Mesenteric fat pad (tissue), 1 donor: ENCODE data around the gene CTBP2. TPM values are rescaled to one million over a fixed set of nuclear protein-coding genes. Genes with fewer than 3 reads are reported as not detected.
"Not testable (repeated sequence)": the region's sequence is repeated elsewhere in the genome, so short reads cannot be mapped to it uniquely, and the experiment has no call there.

Source experiments
- DNase-seq: peaks from one replicate; pipeline ENCODE4 v3.0.0-alpha.2; 2020; ENCODE audit warnings: low spot score
- total RNA-seq: library from RNA; stranded (reverse); fragmentation: NEBNext Ultra II Directional; extraction: Animal tissue kit (Norgen Biotek cat#: 25700); gene quantifications from one replicate; pipeline ENCODE4 v1.2.1, GENCODE V29; 2021
- donor health status: DM: yes; HTN: yes; CAD: no.

Gene CTBP2
- total RNA-seq, 1 donor from 2014 or later, result 56.5 TPM

DNA sequence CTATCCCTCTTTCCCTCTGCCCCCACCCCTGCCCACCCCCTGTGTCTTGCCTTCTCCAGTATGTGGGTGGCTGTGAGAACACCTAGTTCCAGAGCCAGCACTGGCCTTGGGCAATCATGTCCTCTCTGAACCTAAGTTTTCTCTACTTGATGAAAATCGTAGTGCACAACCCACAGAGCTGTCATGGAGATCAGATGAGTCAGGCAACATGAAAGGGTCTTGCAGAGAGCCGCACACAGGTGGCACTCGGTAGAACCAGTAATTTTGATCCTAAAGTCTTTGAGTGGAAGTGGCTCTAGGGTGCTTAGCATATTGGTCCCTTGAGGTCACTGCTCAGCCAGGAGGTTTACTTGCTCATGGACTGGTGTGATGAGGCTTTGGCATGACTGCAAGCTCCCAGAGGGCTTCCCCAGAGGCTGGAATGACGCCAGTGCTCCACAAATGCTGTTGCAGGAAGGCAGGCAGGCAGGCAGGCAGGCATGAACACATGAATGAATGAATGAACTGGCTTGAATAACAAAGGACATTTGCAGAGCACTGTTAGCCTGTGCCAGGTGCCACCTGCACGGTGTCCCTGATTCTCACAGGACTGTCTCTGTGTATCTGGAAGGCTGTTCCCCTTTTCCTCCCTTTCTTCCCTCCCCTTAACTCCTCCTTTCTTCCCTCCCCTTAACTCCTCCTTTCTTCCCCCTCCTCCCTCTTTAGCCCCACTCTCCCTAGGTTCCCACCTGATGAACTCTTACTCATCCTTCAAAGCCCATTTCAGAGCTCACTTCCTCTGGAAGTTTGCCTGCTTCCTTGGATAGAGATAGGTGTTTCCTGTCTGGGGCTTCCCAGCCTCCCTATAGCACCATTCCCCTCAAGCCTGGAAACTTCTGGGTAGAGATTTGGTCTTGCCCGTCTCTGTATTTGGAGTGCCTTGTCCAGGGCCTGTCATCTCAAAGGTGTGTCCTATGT lies 27.2 kb upstream of the CTBP2 start:
- DNase-seq, result peak; percentile 72

DNA sequence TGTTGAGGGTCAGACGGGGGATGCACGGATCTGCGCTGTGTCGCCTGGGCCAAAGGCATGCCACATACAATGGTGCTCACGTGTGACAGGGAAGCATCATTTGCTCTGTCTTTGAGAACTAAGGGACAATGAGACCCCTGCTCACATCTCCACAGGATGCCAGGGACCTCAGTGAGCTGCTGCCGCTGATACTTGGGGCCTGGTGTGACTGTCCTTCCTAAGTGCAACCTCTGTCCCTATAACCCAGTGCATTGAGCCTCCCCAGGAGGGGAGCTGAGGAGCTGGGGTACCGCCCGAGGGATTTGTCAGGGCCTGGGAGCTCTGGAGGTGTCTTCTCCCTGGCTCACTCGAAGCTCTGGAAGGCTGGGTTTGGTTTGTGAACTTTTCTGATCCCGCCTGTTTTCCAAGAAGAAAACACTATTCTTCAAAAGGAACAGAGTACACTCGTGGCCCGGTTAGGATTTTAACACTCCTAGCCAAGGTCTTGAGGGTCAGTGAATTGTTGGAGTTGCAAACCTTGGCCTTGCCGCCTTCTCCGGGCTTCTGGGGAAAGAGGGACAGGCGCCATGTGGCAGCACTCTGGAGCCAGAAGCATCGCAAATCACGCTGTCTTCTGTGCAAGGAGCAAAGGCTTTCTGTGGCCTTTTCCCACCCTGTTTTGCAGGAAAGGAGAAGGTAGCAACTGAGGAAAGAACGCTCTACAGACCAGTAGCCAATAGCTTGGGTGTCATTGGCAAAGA lies 26.2 kb upstream of the CTBP2 start:
- peak; percentile 75 for DNase-seq

DNA sequence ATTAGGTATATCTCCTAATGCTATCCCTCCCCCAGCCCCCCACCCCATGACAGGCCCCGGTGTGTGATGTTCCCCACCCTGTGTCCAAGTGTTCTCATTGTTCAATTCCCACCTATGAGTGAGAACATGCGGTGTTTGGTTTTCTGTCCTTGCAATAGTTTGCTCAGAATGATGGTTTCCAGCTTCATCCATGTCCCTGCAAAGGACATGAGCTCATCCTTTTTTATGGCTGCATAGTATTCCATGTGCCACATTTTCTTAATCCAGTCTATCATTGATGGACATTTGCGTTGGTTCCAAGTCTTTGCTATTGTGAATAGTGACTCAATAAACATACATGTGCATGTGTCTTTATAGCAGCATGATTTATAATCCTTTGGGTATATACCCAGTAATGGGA lies 18.7 kb upstream of the CTBP2 start:
- DNase-seq, result not testable (repeated sequence)

DNA sequence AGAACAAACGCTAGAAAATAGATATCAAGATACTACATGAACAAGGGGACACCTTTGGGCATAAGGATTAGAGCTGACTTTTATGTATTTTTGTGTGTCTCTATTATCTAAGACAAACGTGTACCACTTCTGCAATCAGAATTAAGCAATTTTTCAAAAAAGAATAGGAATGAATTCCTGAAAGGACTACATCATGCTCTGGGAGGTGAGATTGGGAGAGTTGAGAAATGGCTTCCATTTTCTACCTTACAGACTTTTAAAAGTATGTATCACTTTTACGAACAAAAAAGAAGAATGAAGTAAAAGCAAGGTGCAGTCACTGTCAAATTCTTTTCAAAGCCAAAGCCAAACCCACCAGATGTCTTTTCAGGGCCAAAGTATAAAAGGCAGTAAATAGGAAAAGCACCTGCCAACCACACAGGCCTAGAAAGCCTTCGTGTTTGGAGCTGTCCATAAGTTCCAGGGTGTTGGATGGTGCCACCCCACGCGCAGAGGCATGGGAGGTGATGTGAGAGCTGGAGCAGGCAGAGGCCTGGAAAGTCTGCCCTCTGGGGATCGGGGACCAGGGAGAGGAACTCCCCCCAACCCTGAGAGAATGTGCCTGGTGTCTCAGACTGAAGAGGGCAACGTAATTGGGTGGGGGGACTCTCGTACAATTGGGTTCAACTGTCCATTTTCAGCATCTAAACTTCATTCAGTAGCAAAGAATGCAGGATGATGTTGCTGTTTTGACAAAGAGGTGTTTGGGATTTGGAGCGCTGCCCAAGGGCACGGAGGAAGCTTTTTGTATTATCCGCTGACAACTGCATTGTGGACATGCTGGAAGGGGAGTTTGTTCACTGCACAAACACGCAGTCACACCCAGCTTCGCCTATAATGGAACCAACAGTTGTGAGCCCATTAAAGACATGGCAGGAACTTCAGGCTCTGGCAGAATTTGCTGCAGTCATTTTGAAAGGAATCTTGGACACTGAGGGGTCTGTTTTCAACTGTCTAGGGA lies 17.6 kb upstream of the CTBP2 start:
- DNase-seq, result peak; percentile 76

DNA sequence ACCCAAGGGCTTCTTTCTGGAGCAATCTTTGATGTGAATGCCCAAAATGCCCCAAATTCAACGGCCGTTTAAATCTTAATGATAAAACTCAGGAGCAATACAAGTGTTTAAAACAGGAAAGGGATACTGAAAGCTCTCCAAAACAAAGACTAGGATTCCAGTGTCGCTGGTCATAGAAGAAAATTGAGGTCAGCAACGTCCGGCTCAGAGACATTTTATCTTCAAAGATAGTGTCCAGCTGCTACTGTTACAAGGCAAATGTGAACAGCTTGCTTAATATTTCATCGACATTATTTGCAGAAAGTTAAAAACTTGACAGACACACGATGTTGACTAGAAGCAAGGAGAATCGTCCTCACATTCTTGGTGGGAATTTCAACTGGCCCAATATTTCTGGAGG lies 15.4 kb upstream of the CTBP2 start:
- no peak for DNase-seq

DNA sequence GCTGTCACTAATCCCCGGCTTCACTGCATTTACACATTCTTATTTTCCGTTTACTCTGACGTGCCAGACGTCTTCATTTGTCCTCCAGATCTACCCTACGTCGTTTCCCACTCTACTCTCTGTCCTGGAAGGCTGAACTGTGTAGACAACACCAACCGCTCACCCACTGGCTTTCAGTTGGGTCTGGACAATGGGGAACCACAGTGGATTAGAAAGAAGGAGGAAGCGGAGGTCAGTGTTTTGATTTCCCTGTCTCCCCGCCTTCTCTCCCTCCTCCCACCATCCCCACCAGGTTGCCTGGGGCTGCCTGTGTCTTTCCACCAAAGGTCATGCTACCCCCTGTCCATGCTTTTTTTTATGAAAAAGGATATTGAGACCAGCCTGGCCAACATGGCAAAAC lies 14.0 kb upstream of the CTBP2 start:
- peak; percentile 53 for DNase-seq

DNA sequence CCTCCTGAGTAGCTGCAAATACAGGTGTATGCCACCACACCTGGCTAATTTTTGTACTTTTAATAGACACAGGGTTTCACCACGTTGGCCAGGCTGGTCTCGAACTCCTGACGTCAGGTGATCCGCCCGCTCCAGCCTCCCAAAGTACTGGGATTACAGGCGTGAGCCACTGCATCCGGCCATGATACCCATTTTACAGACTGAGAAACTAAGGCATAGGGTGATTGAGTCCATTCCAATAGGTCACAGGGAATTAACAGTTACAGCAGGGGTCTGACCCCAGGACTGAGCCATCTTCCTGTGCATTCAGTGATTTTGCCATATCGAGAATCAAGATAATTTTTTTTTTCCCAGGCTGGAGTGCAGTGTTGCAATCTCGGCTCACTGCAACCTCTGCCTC lies 12.3 kb upstream of the CTBP2 start:
- DNase-seq, result peak; percentile 41

DNA sequence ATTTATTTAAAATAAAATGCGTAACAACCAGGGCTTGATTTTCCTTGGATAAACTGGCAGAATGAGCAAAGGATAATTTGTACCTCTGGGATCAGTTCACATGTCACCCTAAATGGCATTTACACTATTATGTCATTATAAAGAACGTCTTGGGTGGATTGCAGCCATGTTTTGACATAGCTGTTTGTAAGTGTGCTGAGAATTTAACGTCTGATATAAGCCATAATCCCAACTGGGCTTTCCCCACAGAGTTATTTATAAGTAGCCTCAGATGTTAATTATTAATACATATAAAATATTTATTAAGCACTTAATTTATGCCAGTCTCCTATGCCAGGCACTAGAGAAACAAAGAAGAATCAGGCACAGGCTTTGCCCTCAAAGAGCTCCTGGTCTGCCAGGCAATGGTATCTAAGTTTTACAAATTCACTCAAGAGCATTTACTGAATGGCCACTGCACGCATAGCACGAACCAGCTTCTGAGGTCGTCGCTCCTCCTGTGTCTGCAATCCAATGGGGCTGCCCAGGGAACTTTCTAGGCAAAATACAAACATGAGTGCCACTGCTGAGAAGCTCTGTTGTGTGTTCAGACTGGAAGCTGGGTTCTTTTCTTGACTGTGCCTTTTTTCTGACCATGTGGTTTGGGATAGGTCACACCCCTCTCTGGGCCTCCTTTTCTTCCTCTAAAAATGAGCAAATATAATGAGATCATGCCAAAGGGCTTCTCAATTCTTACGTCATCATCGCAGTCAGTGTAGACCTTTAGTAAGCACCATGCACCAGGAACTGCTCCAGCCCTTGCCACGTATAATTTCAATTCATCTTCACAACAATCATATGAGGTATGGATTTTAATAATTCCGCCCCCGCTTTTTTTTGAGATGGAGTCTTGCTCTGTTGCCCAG lies 11.3 kb upstream of the CTBP2 start:
- DNase-seq, result no peak

DNA sequence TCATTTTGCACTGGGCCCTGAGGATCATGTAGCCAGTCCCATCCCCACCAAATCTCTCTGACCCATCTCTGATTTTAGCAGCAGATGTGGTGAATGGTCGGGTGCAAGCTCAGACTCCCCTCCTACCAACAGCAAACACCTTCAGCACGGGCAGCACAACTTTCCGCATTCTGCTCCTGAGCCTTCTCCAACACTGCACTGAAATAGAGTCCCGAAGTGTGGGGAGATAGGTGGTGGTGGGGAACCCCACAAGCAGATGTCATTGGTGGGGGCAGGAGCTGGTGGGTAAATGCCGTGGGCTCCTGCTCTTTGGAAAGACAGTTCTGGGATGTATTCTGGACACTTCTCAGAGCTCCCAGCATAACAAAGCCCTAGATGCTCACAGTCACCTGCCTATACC lies 9.6 kb upstream of the CTBP2 start:
- peak; percentile 67 for DNase-seq

DNA sequence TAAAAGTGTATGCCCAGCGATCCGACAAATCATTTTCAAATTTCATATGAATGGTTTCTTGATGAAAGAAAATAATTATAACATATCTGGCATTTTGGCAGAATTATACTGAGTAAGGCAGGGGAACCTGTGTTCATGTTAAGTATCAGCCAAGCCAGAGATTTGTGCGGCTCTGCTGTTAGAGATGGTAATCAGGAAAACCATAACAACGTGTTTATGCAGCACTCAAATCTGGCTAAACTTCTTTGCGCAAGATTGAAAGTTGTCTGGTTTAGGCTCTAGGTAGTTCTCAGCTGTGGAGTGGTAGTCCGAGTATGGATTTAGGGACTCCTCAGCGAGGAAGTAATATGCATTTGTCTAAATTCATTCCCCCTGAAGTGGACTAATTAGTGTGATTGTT lies 8.9 kb upstream of the CTBP2 start:
- DNase-seq, result no peak

DNA sequence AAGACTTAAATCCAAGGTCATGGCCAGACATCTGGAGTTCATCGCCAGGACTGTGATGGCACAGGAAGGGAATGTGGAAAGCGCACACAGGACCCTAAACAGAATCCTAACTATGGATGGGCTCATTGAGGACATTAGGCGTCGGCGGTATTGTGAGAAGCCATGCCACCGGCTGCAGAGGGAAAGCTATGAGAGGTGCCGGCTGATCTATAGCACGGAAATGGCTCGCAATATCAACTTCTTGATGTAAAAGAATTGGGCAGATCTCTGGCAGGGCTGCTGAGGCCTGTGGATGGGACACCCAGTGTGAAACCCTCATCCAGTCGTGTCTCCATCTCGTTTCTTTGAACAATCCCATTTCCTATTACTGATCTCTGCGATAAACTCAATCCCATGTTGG lies 6.3 kb upstream of the CTBP2 start:
- peak; percentile 57 for DNase-seq

DNA sequence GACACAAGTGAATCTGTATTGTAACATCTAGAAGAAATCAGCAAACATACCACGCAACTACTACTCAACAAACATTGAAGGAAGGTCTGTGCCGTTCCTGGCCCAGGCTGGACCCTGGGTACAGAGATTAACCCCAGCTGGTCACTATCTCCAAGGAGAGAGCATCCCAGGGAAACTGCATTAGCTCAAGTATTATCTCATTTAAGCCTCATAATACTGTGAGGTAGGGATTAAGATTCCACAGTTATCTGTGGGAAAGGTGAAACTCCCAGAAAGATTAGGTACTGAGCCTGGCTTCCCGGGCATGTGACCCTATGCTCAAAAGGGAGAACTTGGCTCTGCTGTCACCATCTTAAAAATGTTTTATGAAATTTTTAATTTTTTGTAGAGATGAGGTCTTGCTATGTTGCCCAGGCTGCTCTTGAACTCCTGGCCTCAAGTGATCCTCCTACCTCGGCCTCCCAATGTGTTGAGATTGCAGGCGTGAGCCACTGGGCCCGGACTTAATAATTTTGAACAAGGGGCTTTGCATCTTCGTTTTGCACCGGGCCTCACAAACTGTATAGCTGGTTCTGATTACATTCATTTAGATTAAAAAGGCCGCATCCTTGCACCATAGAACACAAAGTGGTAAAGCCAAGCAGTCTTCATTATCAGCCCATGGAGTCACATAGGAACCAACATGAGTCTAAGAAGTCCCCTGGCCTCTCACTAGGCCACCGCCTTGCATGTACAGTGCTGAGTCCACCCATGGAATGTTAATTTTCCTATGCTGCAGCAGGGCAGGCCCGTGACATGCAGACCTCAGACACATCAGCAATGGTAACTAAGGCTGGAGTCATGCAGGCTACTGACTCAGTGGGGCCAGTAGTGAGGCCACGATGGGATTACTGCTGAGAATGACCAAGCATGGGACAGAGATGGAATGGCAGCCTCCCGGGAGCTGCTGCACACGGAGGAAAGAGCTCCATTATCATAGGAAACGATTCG lies 5.5 kb upstream of the CTBP2 start:
- peak; percentile 47 for DNase-seq

DNA sequence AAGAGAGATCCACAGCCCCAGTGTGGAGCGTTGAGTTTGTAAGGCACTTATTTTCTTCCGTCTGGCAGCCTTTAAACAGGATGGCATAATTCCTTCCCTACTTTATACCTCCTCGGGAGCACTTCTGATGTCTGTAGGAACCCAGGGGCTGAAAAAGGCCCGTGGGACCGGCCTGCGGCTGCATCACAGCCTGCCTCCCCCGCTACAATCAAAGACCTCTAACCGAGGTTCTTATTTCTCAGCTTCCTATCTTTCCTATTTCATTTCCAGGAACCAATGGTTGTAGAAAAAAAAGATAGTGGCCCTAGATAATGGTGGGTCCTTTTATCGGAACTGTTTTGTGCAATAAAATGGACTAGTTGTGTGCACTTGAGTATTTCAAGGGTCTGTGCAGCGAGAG lies 4.1 kb upstream of the CTBP2 start:
- DNase-seq, result no peak

DNA sequence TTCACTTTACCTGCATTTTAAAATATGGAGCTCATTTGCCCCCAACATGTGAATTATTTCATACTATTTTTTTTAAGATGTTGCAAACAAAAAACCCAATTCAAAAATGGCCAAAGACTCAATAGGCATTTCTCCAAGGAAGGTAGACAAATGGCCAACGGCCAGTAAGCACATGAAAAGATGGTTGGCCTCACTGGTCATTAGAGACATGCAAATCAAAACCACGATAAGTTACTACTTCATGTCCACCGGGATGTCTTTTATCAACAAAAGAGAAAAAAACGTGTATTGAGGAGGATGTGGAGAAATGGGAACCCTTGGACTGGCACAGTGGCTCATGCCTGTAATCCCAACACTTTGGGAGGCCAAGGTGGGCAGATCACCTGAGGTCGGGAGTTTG lies 3.4 kb upstream of the CTBP2 start:
- DNase-seq, result no peak

DNA sequence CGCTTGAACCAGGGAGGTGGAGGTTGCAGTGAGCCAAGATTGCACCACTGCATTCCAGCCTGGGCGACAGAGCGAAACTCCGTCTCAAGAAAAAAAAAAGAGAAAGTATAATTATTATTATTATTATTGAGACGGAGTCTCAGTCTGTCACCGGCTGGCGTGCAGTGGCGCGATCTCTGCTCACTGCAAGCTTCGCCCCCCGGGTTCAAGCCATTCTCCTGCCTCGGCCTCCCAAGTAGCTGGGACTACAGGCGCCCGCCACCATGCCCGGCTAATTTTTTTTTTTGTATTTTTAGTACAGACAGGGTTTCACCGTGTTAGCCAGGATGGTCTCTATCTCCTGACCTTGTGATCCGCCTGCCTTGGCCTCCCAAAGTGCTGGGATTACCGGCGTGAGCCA lies 2.9 kb upstream of the CTBP2 start:
- DNase-seq, result peak; percentile 41

DNA sequence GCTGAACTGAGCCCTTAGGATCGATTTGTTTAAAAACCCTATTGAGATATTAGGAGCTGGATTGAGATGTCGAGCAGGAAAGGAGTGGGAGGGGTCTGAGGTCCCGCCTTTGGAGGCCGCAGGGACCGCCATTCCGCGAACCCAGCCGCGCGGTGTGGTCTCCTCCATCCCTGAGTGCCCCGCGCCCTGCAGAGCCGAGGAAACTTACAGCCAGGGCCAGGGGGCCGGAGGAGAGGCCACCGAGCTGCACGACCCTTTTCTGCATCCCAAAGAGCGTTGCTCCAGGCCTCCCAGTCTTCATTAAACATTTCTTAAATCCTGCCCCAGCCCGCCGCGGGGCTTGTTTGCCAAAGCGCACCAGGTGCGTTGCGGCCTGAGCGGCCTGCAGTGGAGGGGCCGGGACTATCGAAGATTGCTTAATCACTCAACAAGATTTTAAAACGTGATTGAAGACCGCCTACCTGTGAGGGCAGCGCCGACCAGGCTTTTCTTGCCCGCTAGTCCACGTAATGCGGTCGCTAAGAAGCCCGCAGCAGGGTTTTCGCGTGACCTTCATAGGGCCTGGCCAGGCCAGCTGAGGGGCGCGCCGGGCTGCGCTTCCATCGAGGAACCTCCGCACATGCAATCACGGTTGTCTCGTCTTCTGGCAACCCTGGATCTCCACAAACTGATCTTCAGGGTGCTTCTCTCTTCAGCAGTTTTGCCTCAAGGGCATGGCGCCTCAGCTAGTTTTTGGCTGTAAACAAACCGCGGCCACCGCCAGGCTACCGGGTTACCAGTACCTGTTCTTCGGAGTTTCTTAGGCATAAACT lies 2.0 kb upstream of the CTBP2 start:
- peak; percentile 86 for DNase-seq

DNA sequence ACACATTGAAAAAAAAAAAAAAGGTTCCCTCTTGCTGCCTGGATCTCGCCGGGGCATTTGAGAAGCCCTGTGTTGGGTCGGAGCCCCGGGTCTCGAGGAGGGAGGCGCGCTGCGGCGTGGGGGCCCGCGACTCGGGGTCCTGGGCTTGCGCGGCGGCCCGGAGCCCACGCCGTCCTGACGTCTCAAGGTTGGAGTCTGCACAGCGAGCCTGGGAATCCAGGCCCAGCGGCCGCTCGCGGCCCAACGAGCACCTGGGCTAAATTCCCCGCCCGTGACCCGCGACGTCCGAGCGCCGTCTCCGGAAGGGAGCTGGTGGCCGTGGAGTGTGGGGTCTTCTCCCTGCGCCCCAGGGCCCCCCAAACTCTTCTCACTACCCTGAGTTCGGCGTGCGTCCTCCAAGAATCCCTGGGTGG lies 1.4 kb upstream of the CTBP2 start:
- peak; percentile 89 for DNase-seq
